NB4 (cell line): ENCODE results near the gene HARBI1.

Experiments
- TF ChIP-seq, protein P1 (sequence below): IDR thresholded peaks from one replicate; pipeline ENCODE4 v1.5.1; 2012; ENCODE audit warnings: low read depth, low read length
- TF ChIP-seq, protein P2 (sequence below): IDR thresholded peaks from 2 replicates; pipeline ENCODE4 v1.6.1; 2011; ENCODE audit warnings: low read depth, low read length

DNA sequence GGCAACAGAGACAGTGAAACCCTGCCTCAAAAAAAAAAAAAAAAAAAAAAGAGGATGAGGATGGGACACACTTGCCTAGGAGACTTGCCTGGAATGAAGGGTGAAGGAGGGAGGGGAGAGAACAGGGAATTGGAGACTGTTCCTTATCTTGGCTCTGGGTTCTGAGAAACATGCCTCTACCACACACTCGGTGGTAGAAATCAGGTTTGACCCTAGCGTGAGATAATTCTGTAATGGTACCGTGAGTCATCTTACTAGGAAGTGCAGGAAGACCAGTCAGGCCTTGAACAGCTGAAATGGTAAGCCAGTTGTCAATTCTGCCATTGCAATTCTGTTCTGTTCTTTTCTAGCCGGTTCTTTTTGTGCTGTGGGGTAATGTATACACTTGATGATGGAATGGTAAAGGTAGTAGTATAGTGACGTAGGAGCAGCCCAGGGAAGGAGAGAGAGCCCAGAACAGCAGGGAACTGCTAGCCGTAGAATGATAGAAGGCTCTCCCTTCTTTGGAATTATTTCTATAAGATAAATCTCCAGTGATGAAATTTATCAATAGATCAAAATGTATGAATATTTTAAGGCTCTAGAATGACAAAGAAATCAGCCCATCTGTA is 19.3 kb downstream of the HARBI1 start:
- TF ChIP-seq, protein P1, sequence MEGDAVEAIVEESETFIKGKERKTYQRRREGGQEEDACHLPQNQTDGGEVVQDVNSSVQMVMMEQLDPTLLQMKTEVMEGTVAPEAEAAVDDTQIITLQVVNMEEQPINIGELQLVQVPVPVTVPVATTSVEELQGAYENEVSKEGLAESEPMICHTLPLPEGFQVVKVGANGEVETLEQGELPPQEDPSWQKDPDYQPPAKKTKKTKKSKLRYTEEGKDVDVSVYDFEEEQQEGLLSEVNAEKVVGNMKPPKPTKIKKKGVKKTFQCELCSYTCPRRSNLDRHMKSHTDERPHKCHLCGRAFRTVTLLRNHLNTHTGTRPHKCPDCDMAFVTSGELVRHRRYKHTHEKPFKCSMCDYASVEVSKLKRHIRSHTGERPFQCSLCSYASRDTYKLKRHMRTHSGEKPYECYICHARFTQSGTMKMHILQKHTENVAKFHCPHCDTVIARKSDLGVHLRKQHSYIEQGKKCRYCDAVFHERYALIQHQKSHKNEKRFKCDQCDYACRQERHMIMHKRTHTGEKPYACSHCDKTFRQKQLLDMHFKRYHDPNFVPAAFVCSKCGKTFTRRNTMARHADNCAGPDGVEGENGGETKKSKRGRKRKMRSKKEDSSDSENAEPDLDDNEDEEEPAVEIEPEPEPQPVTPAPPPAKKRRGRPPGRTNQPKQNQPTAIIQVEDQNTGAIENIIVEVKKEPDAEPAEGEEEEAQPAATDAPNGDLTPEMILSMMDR = no peak
- TF ChIP-seq, protein P2, sequence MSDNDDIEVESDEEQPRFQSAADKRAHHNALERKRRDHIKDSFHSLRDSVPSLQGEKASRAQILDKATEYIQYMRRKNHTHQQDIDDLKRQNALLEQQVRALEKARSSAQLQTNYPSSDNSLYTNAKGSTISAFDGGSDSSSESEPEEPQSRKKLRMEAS = no peak
